Peyer's patch (tissue), 4 donors: ENCODE data around the gene RO60.

ENCODE experiments used
- CTCF ChIP-seq, 6 experiments: fragments of 450-650 bp in 4 of 6; fragments of 200-600 bp in 2 of 6; sonication (generic) in 1 of 6; IDR thresholded peaks; one replicate each; pipeline ENCODE4 v1.5.1; 2017 to 2019; ENCODE audit warnings: antibody characterized with exemption in 6 of 6, mild to moderate bottlenecking in 3 of 6, moderate library complexity in 1 of 6
- POLR2A ChIP-seq, 2 donors: fragments of 450-650 bp; IDR thresholded peaks; one replicate each; pipeline ENCODE4 v1.5.1; 2017; ENCODE audit warnings: antibody characterized with exemption in 2 of 2, mild to moderate bottlenecking in 2 of 2, moderate library complexity in 2 of 2

- TF ChIP-seq CTCF (IDR thresholded peaks at IDR 0.05), result no peak
- TF ChIP-seq POLR2A (IDR thresholded peaks at IDR 0.05), result no peak
Measured at GRCh38 chr1:193105821-193106177, 46.4 kb downstream of the RO60 start.
